ENCODE results near the gene ZNF423.

DNA sequence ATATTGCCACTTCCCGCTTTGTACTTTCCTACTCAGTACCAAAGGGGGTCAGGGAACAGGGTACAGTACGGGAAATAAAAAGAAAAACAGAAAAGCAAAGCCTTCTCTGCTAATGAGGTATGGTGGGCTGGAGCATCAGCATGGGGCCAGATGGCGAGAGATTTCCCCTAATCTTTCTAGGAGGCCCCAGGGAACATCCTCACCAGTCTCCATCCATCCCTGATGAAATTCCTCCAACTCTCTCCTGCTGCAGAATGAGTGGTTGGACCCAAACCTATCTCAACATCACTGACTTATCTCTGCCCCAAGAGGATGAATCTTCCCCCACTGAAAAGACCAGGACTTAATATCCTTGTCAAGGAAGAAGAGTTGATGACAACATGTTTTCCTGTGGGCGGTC lies 296.7 kb downstream of the ZNF423 start:
- TF ChIP-seq EZH2phosphoT487 (IDR thresholded peaks at IDR 0.05; ENCODE audit: insufficient read depth, low read depth) = no peak
- no peak for TF ChIP-seq EZH2 (IDR thresholded peaks at IDR 0.05; ENCODE audit: insufficient read depth, poor library complexity, severe bottlenecking)

All from GM23248 (cell line).